ENCODE results near the gene ARID3B. TPM values are rescaled to one million over a fixed set of nuclear protein-coding genes. Genes with fewer than 3 reads are reported as not detected.
A peak's percentile ranks its signal among the peaks of the same experiment; 100 is the strongest.

Gene ARID3B
- total RNA-seq, 1 experiment from 2014 or later: 101 TPM

DNA sequence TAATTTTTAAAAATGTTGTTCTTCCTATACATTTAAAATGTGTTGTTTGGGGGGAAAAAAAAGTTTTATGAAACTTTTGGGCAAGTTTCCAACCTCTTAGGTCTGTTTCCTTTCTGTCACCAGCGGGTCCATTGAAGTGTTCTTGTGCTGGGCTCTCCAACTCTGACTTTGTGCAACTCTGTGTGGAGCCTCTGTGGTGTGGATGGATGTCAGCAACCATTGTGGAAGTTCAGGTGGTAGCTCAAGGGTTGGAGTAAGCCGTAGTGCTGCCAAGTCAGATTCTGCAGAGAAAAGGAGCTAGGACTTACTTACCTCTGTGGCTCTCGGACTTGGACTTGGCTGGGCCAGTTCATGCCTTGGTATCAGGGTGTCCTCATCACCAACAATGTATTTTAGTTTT, 22.4 kb downstream of the ARID3B start:
- H3K9me3 ChIP-seq (ENCODE audit: control insufficient read depth, low read depth, low read length): no peaks in the 10 kb centered on the region
- Mint-ChIP-seq H3K36me3 (ENCODE audit: insufficient read depth in 1 of 3, low read depth in 3 of 3) (peaks cover 14 to 63% (median 48%) of the 10 kb centered on the region in 3 experiments; a peak in 6 of 7 replicates), H3K27ac (peak overlapping the region in 2 of 3 experiments; percentile 55 to 68; a peak in 2 of 7 replicates), H3K27me3 (ENCODE audit: low read depth) (no peaks in the 10 kb centered on the region), H3K4me1 (peaks cover 8 to 24% of the 10 kb centered on the region in 2 experiments), H3K4me3 (no peak overlapping the region), H3K9me3 (no peaks in the 10 kb centered on the region)
- no peak overlapping the region for H2BK120ac ChIP-seq (ENCODE audit: low read depth, low read length, poor library complexity, severe bottlenecking)
- no CpG with 5 or more reads among the region's 3 CpGs for WGBS (ENCODE audit: extremely low coverage, insufficient read length, low lambda C conversion rate)
- no peak overlapping the region for H4K8ac ChIP-seq (replicated peaks; ENCODE audit: insufficient read length, low read depth, low read length)
- no peak overlapping the region for H3K56ac ChIP-seq (ENCODE audit: insufficient read length, low read depth, low read length)
- H3K79me2 ChIP-seq (ENCODE audit: insufficient read depth, low read length): peaks cover 28% of the 10 kb centered on the region
- H3K79me1 ChIP-seq (ENCODE audit: insufficient read depth, low read depth, low read length, poor library complexity, severe bottlenecking): peaks cover 8% of the 10 kb centered on the region
- H4K5ac ChIP-seq (ENCODE audit: insufficient read length, low read depth, low read length): no peak overlapping the region
- DNase-seq: no peak
- H3K23me2 ChIP-seq (ENCODE audit: insufficient read length, low read depth, low read length, poor library complexity, severe bottlenecking): no peaks in the 10 kb centered on the region
- H3K4me2 ChIP-seq (ENCODE audit: insufficient read depth, insufficient read length, low read length): no peak overlapping the region
- H2BK5ac ChIP-seq (ENCODE audit: insufficient read length, low read length): no peak overlapping the region
- H4K91ac ChIP-seq (ENCODE audit: insufficient read length, low read depth, low read length): no peak overlapping the region
- H2BK20ac ChIP-seq (ENCODE audit: low read depth, low read length, poor library complexity, severe bottlenecking): no peak overlapping the region
- H3K4ac ChIP-seq (ENCODE audit: low read depth, low read length): no peak overlapping the region
- H2BK15ac ChIP-seq (ENCODE audit: low read depth, low read length): no peak overlapping the region
- H3K14ac ChIP-seq (ENCODE audit: insufficient read depth, low read length): no peak overlapping the region
- no peak overlapping the region for H2BK12ac ChIP-seq (ENCODE audit: insufficient read length, low read depth, low read length)
- TF ChIP-seq, protein P1, sequence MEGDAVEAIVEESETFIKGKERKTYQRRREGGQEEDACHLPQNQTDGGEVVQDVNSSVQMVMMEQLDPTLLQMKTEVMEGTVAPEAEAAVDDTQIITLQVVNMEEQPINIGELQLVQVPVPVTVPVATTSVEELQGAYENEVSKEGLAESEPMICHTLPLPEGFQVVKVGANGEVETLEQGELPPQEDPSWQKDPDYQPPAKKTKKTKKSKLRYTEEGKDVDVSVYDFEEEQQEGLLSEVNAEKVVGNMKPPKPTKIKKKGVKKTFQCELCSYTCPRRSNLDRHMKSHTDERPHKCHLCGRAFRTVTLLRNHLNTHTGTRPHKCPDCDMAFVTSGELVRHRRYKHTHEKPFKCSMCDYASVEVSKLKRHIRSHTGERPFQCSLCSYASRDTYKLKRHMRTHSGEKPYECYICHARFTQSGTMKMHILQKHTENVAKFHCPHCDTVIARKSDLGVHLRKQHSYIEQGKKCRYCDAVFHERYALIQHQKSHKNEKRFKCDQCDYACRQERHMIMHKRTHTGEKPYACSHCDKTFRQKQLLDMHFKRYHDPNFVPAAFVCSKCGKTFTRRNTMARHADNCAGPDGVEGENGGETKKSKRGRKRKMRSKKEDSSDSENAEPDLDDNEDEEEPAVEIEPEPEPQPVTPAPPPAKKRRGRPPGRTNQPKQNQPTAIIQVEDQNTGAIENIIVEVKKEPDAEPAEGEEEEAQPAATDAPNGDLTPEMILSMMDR (conservative IDR thresholded peaks at IDR 0.05): no peak
- no peaks in the 10 kb centered on the region for H3K4me1 ChIP-seq (ENCODE audit: insufficient read depth, low read length)
- H2AFZ ChIP-seq (ENCODE audit: low read length): no peak overlapping the region
- no peak overlapping the region for H3K9ac ChIP-seq (ENCODE audit: extremely low read depth, insufficient read length, low read length)
- H3K18ac ChIP-seq (ENCODE audit: insufficient read length, low read depth, low read length): no peak overlapping the region
- no peaks in the 10 kb centered on the region for H3K27me3 ChIP-seq (ENCODE audit: insufficient read depth, low read length)
- no peak overlapping the region for H3K27ac ChIP-seq (ENCODE audit: insufficient read length, low read depth, low read length)
- H4K20me1 ChIP-seq (ENCODE audit: control insufficient read depth, insufficient read depth, insufficient read length): no peaks in the 10 kb centered on the region
- H3K23ac ChIP-seq (ENCODE audit: insufficient read length, low read depth, low read length): no peak overlapping the region
- no peak overlapping the region for H2AK5ac ChIP-seq (ENCODE audit: insufficient read length, low read length)
- no peak overlapping the region for H3T11ph ChIP-seq (ENCODE audit: low read length)
